ENCODE results near the gene MYOM1.
"Not testable (repeated sequence)": the region's sequence is repeated elsewhere in the genome, so short reads cannot be mapped to it uniquely, and the experiment has no call there.

Gene MYOM1

GRCh38 chr18:3032721-3033120 lies 187.0 kb downstream of the MYOM1 start:
- no peak for TF ChIP-seq CTCF (IDR thresholded peaks at IDR 0.05; ENCODE audit: low read depth, low read length, missing control alignments)
- DNase-seq (ENCODE audit: extremely low read depth, low read depth), result no peak
- H3K4me3 ChIP-seq (replicated peaks; ENCODE audit: low read depth, low read length), result no peak overlapping the region

GRCh38 chr18:3029215-3029952 lies 190.4 kb downstream of the MYOM1 start:
- H3K4me3 ChIP-seq (replicated peaks; ENCODE audit: low read depth, low read length), result no peak overlapping the region
- no peak for DNase-seq (ENCODE audit: extremely low read depth, low read depth)
- TF ChIP-seq CTCF (IDR thresholded peaks at IDR 0.05; ENCODE audit: low read depth, low read length, missing control alignments), result no peak

GRCh38 chr18:3028115-3028514 lies 191.7 kb downstream of the MYOM1 start:
- not testable (repeated sequence) for H3K4me3 ChIP-seq (replicated peaks; ENCODE audit: low read depth, low read length); DNase-seq (ENCODE audit: extremely low read depth, low read depth)

- no peak for DNase-seq (ENCODE audit: extremely low read depth, low read depth)
- H3K4me3 ChIP-seq (replicated peaks; ENCODE audit: low read depth, low read length), result no peak overlapping the region
- TF ChIP-seq CTCF (IDR thresholded peaks at IDR 0.05; ENCODE audit: low read depth, low read length, missing control alignments), result no peak
These were observed 192.3 kb downstream of the MYOM1 start for GRCh38 chr18:3027370-3027891.

- no peak for TF ChIP-seq CTCF (IDR thresholded peaks at IDR 0.05; ENCODE audit: low read depth, low read length, missing control alignments)
- no peak for DNase-seq (ENCODE audit: extremely low read depth, low read depth)
- H3K4me3 ChIP-seq (replicated peaks; ENCODE audit: low read depth, low read length), result no peak overlapping the region
These were observed 194.2 kb downstream of the MYOM1 start for GRCh38 chr18:3025544-3025943.

GRCh38 chr18:3023603-3024002 lies 196.2 kb downstream of the MYOM1 start:
- not testable (repeated sequence) for H3K4me3 ChIP-seq (replicated peaks; ENCODE audit: low read depth, low read length); DNase-seq (ENCODE audit: extremely low read depth, low read depth)

Measured in HFF-Myc (cell line).